Choroid plexus epithelial cell (primary cell): ENCODE results near the gene FBXO15.

Experiments used
- DNase-seq: peaks from one replicate; pipeline ENCODE4 v3.0.0-alpha.2; 2010; ENCODE audit warnings: low read depth
- H3K4me3 ChIP-seq: 2 replicates; pipeline ENCODE4 v1.5.1; 2011; ENCODE audit warnings: low read depth, mild to moderate bottlenecking, control low read depth, low read length, moderate library complexity
- TF ChIP-seq, protein P1 (sequence below): conservative IDR thresholded peaks from 2 replicates; pipeline ENCODE4 v1.5.1; 2011; ENCODE audit warnings: low read depth, mild to moderate bottlenecking, control low read depth, inconsistent platforms, low read length, moderate library complexity

The FBXO15 gene

DNA sequence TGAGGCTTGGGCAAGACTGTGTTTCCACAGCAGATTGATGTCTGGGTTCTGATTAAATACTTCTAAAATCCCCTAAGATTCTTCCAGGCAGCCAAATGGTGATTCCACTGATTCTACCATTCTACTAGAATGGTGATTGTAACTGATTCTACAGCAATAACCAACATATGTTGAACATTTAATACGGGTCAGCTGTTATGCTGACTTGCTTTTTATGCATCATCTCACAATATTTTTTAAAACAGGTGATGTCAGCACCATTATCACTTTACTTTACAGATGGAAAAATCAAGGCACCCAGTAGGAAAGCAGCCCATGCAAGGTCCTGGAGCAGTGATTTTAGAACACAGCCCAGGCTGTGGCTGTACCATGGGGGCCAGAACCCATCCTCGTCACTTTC, 38.2 kb upstream of the FBXO15 start:
- TF ChIP-seq, protein P1, sequence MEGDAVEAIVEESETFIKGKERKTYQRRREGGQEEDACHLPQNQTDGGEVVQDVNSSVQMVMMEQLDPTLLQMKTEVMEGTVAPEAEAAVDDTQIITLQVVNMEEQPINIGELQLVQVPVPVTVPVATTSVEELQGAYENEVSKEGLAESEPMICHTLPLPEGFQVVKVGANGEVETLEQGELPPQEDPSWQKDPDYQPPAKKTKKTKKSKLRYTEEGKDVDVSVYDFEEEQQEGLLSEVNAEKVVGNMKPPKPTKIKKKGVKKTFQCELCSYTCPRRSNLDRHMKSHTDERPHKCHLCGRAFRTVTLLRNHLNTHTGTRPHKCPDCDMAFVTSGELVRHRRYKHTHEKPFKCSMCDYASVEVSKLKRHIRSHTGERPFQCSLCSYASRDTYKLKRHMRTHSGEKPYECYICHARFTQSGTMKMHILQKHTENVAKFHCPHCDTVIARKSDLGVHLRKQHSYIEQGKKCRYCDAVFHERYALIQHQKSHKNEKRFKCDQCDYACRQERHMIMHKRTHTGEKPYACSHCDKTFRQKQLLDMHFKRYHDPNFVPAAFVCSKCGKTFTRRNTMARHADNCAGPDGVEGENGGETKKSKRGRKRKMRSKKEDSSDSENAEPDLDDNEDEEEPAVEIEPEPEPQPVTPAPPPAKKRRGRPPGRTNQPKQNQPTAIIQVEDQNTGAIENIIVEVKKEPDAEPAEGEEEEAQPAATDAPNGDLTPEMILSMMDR = no peak
- DNase-seq = no peak
- no peak overlapping the region for H3K4me3 ChIP-seq

DNA sequence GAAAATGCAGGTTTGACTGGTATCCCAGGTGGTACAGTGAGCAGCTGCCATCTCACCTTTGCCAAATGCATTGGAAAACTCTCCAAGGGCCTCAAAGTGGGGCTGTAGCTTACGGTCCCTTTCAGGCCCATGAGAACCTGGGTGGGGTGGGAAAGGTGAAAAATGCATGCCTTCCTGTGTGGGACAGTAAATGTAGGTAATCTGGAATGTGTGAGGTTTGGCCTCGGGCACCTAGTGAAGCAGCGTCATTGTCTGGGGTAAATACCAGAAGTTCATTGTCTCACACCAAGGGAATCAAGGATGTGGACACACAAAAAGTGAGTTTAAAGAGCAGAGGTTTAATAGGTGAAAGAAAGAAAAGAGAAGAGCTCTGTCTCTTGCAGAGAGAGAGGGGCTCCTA, 37.2 kb upstream of the FBXO15 start:
- no peak overlapping the region for H3K4me3 ChIP-seq
- TF ChIP-seq, protein P1 = no peak
- DNase-seq = no peak

DNA sequence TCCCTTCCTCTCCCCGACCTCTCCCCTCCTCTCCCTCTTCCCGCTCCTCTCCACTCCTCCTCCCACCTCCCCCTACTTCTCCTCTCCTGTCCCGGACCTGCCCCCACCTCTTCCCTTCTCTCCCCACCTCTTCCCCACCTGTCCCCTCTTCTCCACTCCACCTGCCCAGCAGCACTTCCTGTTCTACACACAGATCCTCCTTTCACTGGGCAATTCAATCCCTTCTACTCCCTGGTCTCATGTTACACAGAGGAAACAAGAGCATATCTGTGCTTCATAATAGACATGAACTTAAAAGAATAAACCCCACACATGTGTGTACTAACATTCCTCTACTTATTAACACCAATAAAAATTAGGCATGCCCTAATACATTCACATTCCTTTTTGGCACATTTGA, 35.5 kb upstream of the FBXO15 start:
- DNase-seq = no peak
- H3K4me3 ChIP-seq = no peak overlapping the region
- TF ChIP-seq, protein P1 = no peak

DNA sequence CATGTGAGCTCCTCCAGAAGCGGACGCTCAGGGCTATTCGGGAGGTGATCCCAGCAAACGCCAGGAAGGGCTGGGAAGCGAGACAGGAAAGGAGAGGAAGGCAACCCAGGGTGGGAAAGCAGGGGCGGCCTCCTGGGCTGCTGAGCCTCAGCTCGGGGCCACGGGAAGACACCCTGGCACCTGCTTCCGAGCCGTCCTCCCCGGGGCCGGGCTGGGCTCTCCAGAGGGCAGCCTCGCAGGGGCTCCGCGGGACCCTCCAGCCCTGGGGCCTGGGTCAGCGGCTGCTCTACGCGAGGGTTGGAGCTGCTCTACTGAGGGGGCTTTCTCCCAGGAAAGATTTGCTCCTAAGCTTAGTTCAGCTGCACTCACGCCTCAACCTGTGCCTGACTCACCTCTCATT, 34.7 kb upstream of the FBXO15 start:
- TF ChIP-seq, protein P1 = no peak
- no peak overlapping the region for H3K4me3 ChIP-seq
- DNase-seq = no peak

DNA sequence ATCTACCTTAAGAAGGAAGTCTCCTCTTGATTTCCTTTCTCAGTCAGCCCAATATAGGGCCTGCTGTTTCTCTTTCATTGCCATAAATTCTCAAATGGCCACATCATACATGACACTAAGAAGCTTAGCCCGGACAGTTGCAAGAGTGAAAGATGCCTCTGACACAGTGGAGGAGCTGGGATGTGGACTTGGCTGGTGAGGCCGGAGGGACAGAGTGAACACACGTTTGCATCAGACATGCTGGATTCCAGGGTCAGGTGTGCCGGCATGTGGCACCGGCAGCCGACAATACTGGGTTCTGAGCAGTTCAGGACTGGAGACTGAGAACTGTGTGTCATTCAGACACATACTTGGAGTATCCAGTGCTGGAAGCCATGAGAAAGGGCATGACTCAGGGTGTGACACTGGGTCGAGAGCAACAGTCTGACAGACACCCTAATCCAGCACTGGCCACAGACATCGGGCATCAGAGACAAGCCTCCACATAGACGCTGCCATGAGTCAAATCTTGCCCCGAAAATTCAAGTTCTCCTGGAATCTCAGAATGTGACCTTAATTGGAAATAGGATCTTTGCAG, 32.1 kb upstream of the FBXO15 start:
- no peak for DNase-seq
- no peak overlapping the region for H3K4me3 ChIP-seq
- TF ChIP-seq, protein P1 = no peak

DNA sequence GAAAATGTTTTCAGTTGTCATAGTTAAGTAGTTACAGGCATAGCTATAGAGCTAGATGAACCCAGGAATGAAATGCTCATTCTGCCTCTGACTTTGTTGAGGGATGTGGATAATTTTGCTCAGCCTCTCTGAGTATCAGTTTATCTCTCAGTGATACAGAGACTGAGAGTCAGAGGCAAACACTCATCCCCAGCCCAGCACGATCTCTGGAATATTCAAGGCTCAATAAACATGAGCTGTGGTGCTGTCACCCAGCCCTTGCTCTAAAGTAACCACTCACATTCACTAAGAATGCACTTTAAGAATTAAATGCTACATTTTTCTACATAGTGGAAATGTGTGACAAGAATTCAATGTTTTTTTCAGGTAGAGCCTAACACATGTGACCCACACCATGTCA, 31.2 kb upstream of the FBXO15 start:
- no peak for DNase-seq
- TF ChIP-seq, protein P1 = no peak

DNA sequence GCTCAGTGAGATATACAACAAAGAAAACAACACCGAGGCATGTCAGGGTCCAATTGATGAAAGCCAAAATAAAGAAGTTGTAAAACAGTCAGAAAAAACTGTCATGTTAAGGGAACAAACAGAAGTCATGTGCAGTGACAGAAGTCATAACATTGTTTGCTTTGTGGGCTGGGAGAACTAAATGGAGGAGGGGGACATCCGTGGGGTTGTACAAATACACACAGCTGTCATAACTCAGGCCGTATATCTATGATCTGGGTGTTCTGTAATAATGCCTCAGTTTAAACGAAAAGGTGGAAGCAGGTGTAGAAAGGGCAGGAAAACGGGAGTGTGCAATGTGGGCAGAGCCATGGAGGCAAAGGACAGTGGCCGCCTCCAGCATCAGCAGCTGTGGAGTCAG, 28.0 kb upstream of the FBXO15 start:
- no peak for DNase-seq
- no peak overlapping the region for H3K4me3 ChIP-seq
- TF ChIP-seq, protein P1 = no peak

More for the DNA sequence above, 31.2 kb upstream of the FBXO15 start:
- H3K4me3 ChIP-seq = no peak overlapping the region
